ENCODE data around the gene GUCY2D.

GRCh38 chr17:7995724-7996123 lies 6.7 kb upstream of the GUCY2D start:
- TF ChIP-seq CTCF (IDR thresholded peaks at IDR 0.05) (no peak), POLR2A (IDR thresholded peaks at IDR 0.05) (no peak)
